SU-DHL-6 (cell line): ENCODE measurements around the gene ITPR3.

Experiments
- EZH2phosphoT487 ChIP-seq: fragments of 200-600 bp; sonication (generic), shearing (Covaris generic); conservative IDR thresholded peaks from 2 replicates; pipeline ENCODE4 v1.6.1; 2018; ENCODE audit warnings: mild to moderate bottlenecking, antibody characterized with exemption, low read length, moderate library complexity, mixed read lengths
- TF ChIP-seq, protein P1 (sequence below): fragments of 200-600 bp; sonication (generic); IDR thresholded peaks from one replicate; pipeline ENCODE4 v1.5.1; 2017; ENCODE audit warnings: antibody characterized with exemption, mild to moderate bottlenecking, low read length, moderate library complexity; ENCODE audit not compliant: insufficient read depth, poor library complexity, severe bottlenecking

- TF ChIP-seq, protein P1, sequence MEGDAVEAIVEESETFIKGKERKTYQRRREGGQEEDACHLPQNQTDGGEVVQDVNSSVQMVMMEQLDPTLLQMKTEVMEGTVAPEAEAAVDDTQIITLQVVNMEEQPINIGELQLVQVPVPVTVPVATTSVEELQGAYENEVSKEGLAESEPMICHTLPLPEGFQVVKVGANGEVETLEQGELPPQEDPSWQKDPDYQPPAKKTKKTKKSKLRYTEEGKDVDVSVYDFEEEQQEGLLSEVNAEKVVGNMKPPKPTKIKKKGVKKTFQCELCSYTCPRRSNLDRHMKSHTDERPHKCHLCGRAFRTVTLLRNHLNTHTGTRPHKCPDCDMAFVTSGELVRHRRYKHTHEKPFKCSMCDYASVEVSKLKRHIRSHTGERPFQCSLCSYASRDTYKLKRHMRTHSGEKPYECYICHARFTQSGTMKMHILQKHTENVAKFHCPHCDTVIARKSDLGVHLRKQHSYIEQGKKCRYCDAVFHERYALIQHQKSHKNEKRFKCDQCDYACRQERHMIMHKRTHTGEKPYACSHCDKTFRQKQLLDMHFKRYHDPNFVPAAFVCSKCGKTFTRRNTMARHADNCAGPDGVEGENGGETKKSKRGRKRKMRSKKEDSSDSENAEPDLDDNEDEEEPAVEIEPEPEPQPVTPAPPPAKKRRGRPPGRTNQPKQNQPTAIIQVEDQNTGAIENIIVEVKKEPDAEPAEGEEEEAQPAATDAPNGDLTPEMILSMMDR = no peak
- no peak for TF ChIP-seq EZH2phosphoT487
Observed at GRCh38 chr6:33721508-33721907, 100.4 kb downstream of the ITPR3 start.
